Thoracic aorta (tissue), 2 donors: ENCODE results near the gene MEP1B. TPM values are rescaled to one million over a fixed set of nuclear protein-coding genes. Genes with fewer than 3 reads are reported as not detected.

Experiments used
- ATAC-seq: fragments of 150-250 bp; one replicate; pipeline ENCODE4 v1.8.0; 2017; ENCODE audit warnings: low read depth; ENCODE audit not compliant: insufficient number of reproducible peaks, low FRiP score
- DNase-seq: peaks from one replicate; pipeline ENCODE4 v3.0.0-alpha.2; 2020; ENCODE audit warnings: low spot score
- H3K27ac ChIP-seq, 2 donors: fragments of 200-600 bp; sonication (generic); 1 replicate in 1 of 2; 2 replicates in 1 of 2; pipeline ENCODE4 v1.5.1; 2016; ENCODE audit warnings: mild to moderate bottlenecking in 2 of 2, moderate library complexity in 2 of 2
- H3K27me3 ChIP-seq: fragments of 200-600 bp; sonication (generic); replicated peaks from 2 replicates; pipeline ENCODE4 v1.6.0; 2016; ENCODE audit warnings: mild to moderate bottlenecking; ENCODE audit not compliant: insufficient read depth
- H3K36me3 ChIP-seq: fragments of 200-600 bp; sonication (generic); one replicate; pipeline ENCODE4 v1.5.1; 2016
- H3K4me1 ChIP-seq, 2 donors: fragments of 200-600 bp; sonication (generic); 1 replicate in 1 of 2; 2 replicates in 1 of 2; pipeline versions ENCODE4 v1.5.1 to v1.6.0; 2016; ENCODE audit warnings: low read depth in 2 of 2, mild to moderate bottlenecking in 1 of 2; ENCODE audit not compliant: control insufficient read depth in 1 of 2
- H3K4me3 ChIP-seq: fragments of 200-600 bp; sonication (generic); 2 replicates; pipeline ENCODE4 v1.5.1; 2016; ENCODE audit warnings: mild to moderate bottlenecking
- H3K9me3 ChIP-seq: fragments of 200-600 bp; sonication (generic); 2 replicates; pipeline ENCODE4 v1.5.1; 2016
- CTCF ChIP-seq: fragments of 200-600 bp; sonication (generic); IDR thresholded peaks from one replicate; pipeline ENCODE4 v1.5.1; 2019; ENCODE audit warnings: antibody characterized with exemption
- total RNA-seq, 2 donors: library from RNA; depleted of rRNA; stranded (reverse); fragments of >200 nt; gene quantifications; one replicate each; pipeline versions ENCODE4 v1.1.0 to v1.2.3, GENCODE V29; 2016

The MEP1B gene
- total RNA-seq, 2 donors from 2014 or later: not detected

GRCh38 chr18:32264401-32264800 lies 74.6 kb downstream of the MEP1B start:
- peaks cover 4% of the 10 kb centered on the region for H3K36me3 ChIP-seq
- H3K9me3 ChIP-seq: no peaks in the 10 kb centered on the region
- no peak for ATAC-seq
- no peak overlapping the region for H3K27ac ChIP-seq
- no peak for DNase-seq
- H3K4me1 ChIP-seq: no peaks in the 10 kb centered on the region
- H3K27me3 ChIP-seq: no peaks in the 10 kb centered on the region
- H3K4me3 ChIP-seq: no peak overlapping the region
- no peak for TF ChIP-seq CTCF

- Histone ChIP-seq H3K4me1 (peaks cover 0 to 11% of the 10 kb centered on the region in 2 donors), H3K36me3 (peaks cover 4% of the 10 kb centered on the region), H3K4me3 (no peak overlapping the region), H3K9me3 (no peaks in the 10 kb centered on the region), H3K27ac (no peak overlapping the region), H3K27me3 (no peaks in the 10 kb centered on the region)
- no peak for TF ChIP-seq CTCF
- no peak for ATAC-seq
- DNase-seq: no peak
These were observed 77.6 kb downstream of the MEP1B start for GRCh38 chr18:32267463-32267862.

Other genes with a start within 250 kb of the MEP1B start
- gene TRAPPC8, start 246.9 kb upstream of the MEP1B start, total RNA-seq: 10 to 100 TPM; 25.7 to 31.0 TPM
- 1 to 10 TPM; 2.2 to 4.6 TPM for gene RNF125, start 171.2 kb upstream of the MEP1B start, total RNA-seq
- 10 to 100 TPM; 17.7 to 18.5 TPM for gene RNF138, start 98.2 kb upstream of the MEP1B start, total RNA-seq